Stimulated activated CD4-positive, alpha-beta T cell treated with anti-CD3 and anti-CD28 coated beads, Interleukin-1b, Interleukin-23, amount 100 ng/mL, for 1 hour (primary cell): ENCODE results near the gene OTUD7B.
"Not testable (repeated sequence)": the region's sequence is repeated elsewhere in the genome, so short reads cannot be mapped to it uniquely, and the experiment has no call there.

Experiments
- DNase-seq, 2 donors: peaks; one replicate each; pipeline ENCODE4 v3.0.0-alpha.2; 2020; ENCODE audit warnings: low read depth in 2 of 2

The OTUD7B gene

GRCh38 chr1:150003801-150004200, 6.7 kb downstream of the OTUD7B start:
- no peak for DNase-seq

- no peak for DNase-seq
Measured at GRCh38 chr1:150002217-150002616, 8.3 kb downstream of the OTUD7B start.

- DNase-seq, result no peak
Measured at GRCh38 chr1:150001415-150001814, 9.1 kb downstream of the OTUD7B start.

GRCh38 chr1:149997585-149998262, 12.8 kb downstream of the OTUD7B start:
- DNase-seq, result no peak

- no peak for DNase-seq
Measured at GRCh38 chr1:149995927-149996326, 14.6 kb downstream of the OTUD7B start.

GRCh38 chr1:149993764-149994163, 16.8 kb downstream of the OTUD7B start:
- no peak for DNase-seq

GRCh38 chr1:149993181-149993580, 17.3 kb downstream of the OTUD7B start:
- no peak for DNase-seq

GRCh38 chr1:149987297-149987595, 23.3 kb downstream of the OTUD7B start:
- no peak for DNase-seq

- no peak for DNase-seq
Measured at GRCh38 chr1:149986486-149987296, 23.8 kb downstream of the OTUD7B start.

- no peak for DNase-seq
Measured at GRCh38 chr1:149979972-149980540, 30.5 kb downstream of the OTUD7B start.

GRCh38 chr1:149979245-149979971, 31.1 kb downstream of the OTUD7B start:
- DNase-seq, result no peak

GRCh38 chr1:149978547-149979023, 31.9 kb downstream of the OTUD7B start:
- no peak for DNase-seq

GRCh38 chr1:149977345-149977744, 33.2 kb downstream of the OTUD7B start:
- DNase-seq, result no peak

GRCh38 chr1:149972547-149972946, 38.0 kb downstream of the OTUD7B start:
- no peak for DNase-seq

GRCh38 chr1:149967646-149968045, 42.9 kb downstream of the OTUD7B start:
- DNase-seq, result no peak

GRCh38 chr1:149967041-149967440, 43.5 kb downstream of the OTUD7B start:
- no peak for DNase-seq

GRCh38 chr1:149966405-149966804, 44.1 kb downstream of the OTUD7B start:
- no peak for DNase-seq

- no peak for DNase-seq
Measured at GRCh38 chr1:149965440-149965839, 45.1 kb downstream of the OTUD7B start.

GRCh38 chr1:149963358-149963757, 47.2 kb downstream of the OTUD7B start:
- no peak for DNase-seq

- no peak for DNase-seq
Measured at GRCh38 chr1:149962736-149963135, 47.8 kb downstream of the OTUD7B start.

- no peak for DNase-seq
Measured at GRCh38 chr1:149962039-149962647, 48.4 kb downstream of the OTUD7B start.

GRCh38 chr1:149957548-149957947, 53.0 kb downstream of the OTUD7B start:
- DNase-seq, result not testable (repeated sequence)
